NCI-H2196 (cell line): Measurements from ENCODE around the gene MYL1.

ENCODE experiments used
- DNase-seq: peaks from one replicate; lab custom pipeline; 2025; ENCODE audit not compliant: unreplicated experiment; lab: John Stamatoyannopoulos, UW

MYL1 gene

DNA sequence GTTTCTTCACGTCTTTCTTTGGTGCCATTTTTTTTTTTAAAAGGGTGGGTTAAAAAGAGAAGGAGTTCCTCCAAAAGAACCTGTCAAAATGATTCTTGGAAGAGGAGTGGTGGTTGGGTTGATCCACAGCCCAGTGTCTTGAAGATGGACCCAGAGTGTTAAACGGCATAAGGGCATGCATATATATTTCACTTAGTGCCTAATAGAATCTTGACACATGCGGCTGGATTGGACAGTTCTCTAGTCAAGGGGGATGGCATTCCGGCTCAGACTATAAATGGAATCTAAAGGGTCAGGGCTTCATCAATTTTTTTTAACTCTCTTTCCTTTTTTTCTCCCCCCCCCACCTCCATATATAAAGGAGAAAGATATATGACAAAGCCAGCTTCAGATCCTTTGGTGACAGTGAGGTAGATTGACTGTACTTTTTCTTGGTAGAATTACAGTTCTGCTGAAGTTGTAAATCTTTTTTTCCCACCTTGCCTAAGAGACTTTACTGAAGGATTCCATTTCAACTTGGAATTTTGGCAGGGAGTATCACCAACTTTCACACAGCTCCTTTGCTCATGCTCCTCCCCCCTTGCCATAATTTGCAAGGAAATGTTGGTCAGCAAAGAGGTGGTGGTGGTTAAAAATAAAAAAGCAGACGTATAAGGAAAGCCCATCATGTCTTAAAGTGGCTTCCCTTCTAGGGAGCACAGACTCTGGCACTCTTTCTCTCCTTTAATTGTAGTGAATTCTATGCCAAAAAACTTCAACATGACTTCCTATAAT, at the start of gene MYL1:
TSS of gene MYL1 (minus strand) at position 160 of the 774 bp plus-strand sequence. CDS start at position 28, 132 bp downstream.
- no peak for DNase-seq

DNA sequence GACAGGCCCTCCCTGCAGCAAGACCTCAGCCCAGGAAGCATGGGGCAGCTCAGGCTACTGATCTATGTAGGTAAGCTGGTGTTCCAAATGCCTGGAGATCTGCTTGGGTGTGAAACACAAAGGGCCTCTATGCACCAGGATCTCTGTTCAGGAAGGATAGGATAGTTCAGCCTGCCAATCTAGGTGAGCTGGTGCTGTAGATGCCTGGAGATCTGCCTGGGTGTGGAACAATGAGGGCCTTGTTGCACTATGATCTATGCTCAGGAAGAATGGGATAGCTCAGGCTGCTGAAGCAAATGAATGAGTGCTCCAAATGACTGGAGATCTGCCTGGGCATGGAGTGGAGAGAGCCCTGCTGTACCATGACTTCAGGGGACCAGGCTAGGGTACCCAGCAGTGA, 48.9 kb upstream of the MYL1 start:
- no peak for DNase-seq

DNA sequence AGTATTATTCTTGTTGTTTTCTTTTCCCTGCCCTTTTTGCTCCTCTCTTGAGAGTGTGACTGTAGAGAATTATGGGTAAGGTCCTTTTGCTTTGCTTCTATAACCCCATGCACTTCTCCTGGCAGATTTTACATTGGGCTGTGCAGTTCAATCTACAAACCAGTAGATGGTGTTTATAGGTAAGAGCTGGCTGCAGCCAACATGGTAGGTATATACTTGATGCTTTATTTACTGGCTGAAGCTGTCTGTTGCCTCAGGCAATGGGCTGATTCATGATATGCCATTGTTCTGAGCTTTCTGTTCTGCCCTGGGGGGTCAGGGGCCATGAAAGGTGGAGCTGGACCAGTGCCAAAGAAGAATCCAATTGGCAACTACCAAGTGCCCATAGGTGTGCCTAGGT, 48.3 kb upstream of the MYL1 start:
- DNase-seq = no peak

GRCh38 chr2:210360412-210360811, 45.4 kb upstream of the MYL1 start:
- DNase-seq = no peak

DNA sequence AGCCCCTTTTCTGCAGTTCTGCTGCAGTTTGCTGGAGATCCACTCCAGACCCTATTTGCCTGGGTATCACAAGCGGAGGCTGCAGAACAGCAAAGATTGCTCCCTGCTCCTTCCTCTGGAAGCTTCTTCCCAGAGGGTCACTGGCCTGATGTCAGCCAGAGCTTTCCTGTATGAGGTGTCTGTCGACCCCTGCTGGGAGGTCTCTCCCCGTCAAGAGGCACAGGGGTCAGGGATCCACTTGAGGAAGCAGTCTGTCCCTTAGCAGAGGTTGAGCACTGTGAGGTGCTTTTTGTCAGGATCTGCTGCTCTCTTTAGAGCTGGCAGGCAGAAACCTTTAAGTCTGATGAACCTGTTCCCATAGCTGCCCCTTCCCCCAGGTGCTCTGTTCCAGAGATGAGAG, 42.0 kb upstream of the MYL1 start:
- DNase-seq = no peak

GRCh38 chr2:210337159-210337558, 22.2 kb upstream of the MYL1 start:
- DNase-seq = no peak

DNA sequence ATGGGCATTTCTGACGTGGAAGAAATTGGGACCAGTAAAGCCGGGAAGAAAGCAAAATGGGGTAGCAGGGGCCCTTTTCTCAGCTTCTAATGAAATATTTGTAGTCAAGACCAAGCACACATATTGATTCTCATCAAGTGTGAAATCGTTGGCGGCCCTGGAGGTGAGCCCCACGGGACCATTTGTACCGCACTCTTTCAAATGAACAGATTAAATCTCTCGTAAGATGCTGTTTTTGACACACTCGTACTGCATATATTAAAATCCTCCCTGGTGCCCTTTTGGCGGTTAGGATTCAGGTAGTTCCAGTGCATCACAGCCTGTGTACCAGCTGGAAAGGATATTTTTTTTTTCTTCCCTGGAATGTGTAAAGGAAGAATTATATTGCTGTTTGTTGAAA, 9.9 kb upstream of the MYL1 start:
- DNase-seq = no peak

DNA sequence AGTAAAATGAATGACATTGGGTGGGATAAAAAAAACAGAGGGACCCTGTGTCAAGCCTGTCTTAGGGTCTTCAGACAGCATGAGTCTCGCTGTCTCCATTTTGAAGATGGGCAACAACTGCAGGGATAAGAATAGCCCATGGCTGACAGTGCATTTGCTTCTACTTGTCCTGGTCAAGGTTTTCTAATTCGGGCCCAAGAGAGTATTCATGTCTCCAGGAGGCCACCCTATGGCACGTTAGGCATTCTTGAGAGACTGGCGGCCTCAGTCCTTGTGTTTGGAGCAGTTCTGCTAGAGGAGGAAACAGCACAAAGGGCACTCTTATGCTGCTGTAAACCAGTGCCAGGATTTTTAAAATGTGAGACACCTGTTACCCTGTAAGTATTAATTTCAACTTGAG, 9.5 kb upstream of the MYL1 start:
- DNase-seq = no peak

DNA sequence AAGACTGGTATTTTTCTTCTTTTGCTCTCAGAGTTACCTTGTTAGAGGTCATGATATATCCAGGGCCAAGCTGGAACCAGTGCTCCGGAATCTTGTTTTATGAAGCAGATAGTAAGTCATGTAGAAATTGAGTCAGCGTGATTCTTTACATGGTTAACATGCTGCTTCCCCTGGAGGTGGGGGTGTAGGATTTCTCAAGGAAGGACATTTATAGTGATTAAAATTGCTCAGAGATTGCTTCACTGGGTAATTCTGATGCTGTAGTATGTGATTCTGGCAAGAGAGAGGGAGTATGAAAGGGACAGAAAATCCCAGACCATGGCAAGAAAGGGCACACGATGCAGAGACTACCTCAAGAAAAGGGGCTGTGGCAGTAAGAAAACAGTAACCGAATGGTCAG, 8.0 kb upstream of the MYL1 start:
- no peak for DNase-seq

DNA sequence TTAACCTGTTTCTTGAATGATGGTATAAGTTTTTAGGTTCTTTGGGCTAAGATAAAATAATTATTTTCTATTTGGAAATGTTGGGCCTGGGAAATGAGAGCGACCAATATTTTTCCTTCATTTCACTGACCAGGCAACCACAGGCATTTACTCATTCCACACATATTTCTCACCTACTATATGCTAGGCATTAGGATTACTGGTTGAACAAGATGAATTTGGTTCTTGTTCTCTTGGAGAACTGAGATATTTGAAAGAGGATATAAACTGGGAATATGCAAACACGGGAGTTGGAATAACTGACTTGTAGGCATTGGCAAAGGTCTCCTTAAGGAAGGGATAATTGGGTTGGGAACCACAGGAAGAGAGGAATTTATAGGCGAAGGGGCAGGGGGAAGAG, 3.9 kb upstream of the MYL1 start:
- DNase-seq = no peak

DNA sequence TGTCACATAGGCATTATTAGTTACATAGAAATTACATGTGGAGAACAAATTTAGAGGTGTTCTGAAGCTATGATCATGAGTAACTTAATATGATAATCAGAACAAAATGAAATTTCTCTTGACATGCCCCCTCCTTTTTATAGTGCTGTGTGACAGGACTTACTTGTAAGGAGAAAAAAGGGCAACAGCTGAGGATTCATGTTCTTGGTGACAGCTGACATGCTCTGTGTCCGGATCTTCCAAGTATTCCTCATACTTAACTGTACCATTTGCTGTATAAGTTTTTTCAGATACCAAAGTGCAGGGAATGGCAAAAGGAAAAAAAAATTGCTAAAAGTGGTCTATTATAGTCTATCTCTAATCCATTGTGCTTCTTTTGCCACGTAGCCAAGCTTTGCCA, 3.5 kb upstream of the MYL1 start:
- DNase-seq = no peak

DNA sequence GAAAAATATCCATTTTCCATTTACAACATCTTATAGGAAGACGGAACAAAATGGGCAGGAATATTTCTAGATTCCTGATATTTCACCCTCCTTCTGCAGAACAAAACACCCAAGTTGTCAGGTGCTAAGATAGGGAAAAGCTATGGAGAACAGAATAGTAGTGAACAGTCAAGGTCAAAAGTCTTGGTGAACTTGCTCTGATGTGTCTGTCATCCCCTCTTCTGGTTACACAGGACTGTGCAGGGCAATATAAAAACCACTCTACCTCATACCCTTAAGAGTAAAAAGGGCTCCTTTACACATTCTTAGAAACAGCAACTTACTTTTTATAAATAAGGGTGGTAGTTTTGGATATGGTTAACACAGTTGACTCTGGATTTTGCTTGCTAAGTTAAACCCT, 4.4 kb downstream of the MYL1 start:
- DNase-seq = no peak

DNA sequence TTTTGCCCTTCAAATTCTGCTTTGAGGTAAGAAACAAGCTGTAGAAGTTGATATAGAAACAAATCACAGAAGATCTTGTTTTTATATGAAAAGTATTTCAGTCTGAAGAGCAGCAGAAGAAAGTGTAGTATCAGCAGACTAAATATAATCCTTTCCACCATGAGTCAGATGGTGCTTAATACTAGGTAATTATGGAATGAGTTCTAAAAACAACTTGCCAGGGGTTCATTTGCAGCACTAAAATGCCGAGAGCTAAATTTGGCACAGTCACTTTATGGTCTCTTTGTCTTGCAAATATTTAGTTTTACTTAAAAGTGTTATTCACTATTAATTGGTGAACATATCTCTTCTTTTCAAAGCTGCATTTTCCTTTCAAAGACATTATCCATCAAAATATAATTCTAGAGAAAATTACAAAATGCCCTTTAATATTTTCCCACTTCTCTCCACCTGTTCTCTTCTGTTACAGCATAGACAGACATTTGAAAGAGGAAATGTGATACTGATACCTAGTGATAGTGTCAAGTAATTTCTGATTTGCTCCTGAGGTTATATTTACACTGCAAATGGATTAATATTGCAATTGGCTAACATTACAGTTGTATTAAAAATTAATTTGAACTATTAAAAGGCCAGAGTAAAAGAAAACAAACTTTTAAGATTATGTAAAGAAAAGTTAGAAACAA, 5.3 kb downstream of the MYL1 start:
- DNase-seq = no peak

GRCh38 chr2:210303498-210303897, 11.5 kb downstream of the MYL1 start:
- DNase-seq = no peak

DNA sequence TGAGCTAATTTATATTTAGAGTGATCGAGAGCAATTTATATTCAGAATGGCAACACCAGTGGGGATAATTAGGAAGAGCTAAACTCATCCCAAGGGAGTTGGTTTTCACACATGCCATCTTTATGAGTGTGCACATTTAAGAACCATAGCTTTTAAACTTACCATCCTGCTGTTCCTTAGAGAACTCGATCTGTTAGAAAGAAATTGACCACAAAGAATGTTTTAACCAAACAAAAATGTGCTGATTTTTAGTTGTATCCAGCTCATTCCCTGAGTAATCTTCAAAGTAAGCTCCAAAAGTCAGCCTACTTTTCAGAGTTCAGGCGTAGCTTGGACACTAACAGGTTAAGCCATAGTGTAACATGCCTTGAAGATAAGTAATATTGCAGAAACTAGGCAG, 12.6 kb downstream of the MYL1 start:
- DNase-seq = no peak

GRCh38 chr2:210299866-210300373, 15.1 kb downstream of the MYL1 start:
- DNase-seq = no peak

- DNase-seq = no peak
Observed at GRCh38 chr2:210288408-210288807, 26.6 kb downstream of the MYL1 start.

GRCh38 chr2:210287301-210287700, 27.7 kb downstream of the MYL1 start:
- no peak for DNase-seq

DNA sequence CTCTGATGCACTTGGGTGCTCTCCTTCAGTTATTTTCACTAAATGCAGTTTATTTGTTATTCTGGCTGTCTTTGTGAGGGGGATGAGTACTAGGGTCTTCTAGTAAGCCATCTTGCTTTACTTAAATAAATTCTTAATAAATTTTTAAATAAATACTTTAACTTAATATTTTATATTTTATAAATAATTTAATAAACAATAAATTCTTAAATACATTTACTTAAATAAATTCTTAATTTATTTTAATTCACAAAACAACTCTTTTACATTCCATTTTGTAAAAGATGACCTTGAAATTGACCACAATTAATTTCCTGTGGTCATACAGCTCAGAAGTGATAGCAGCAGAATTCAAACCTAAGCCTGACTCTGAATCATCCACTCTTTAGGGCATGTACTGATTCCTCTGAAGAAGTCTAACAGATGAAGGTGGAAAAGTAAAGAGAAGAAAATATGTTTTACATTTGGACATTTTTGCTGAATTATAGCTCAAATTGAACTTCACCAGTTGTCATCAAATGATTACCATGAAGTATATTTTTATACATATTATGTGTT, 28.8 kb downstream of the MYL1 start:
- no peak for DNase-seq

- no peak for DNase-seq
Observed at GRCh38 chr2:210277133-210277532, 37.8 kb downstream of the MYL1 start.

DNA sequence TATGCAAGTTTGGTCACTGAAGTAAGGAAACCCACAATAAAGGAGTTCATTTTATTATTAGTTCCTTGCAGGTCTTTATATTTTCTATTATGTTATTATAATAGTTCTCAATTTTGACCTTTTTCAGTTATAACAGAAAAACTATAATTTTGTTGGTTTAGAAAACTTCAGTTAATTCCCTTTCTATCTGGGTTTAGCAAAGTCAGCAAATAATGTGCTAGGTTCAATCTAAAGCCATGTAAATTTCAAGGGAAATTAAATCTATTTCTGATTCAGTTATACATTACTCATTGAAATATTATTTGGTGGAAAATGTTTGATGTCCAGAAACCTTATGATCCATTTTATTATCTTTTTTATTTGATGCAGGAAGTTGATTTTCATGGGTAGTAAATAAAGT, 43.7 kb downstream of the MYL1 start:
- no peak for DNase-seq

- no peak for DNase-seq
Observed at GRCh38 chr2:210269148-210269547, 45.8 kb downstream of the MYL1 start.
